CD14-positive monocyte (primary cell): ENCODE data around the gene ZNF543. TPM values are rescaled to one million over a fixed set of nuclear protein-coding genes. Genes with fewer than 3 reads are reported as not detected.

ENCODE experiments used
- DNase-seq, 3 donors: peaks; one replicate each; pipeline ENCODE4 v3.0.0-alpha.2; 2011 to 2022
- H2AFZ ChIP-seq: 2 replicates; pipeline ENCODE4 v1.6.0; 2012; ENCODE audit warnings: mild to moderate bottlenecking, low read depth, low read length, inconsistent platforms; ENCODE audit not compliant: insufficient read depth, poor library complexity, severe bottlenecking
- H3K27ac ChIP-seq, 2 donors: 1 replicate in 1 of 2; 2 replicates in 1 of 2; pipeline ENCODE4 v1.5.1; 2012 to 2013; ENCODE audit warnings: low read length in 2 of 2, control low read depth in 1 of 2, inconsistent platforms in 1 of 2, low read depth in 1 of 2, mild to moderate bottlenecking in 1 of 2
- H3K27me3 ChIP-seq, 2 donors: one replicate each; pipeline versions ENCODE4 v1.6.0 to v1.6.1; 2011 to 2013; ENCODE audit warnings: low read length in 2 of 2; ENCODE audit not compliant: control insufficient read depth in 2 of 2, insufficient read depth in 2 of 2
- H3K36me3 ChIP-seq, 2 donors: replicated peaks in 1 of 2; 1 replicate in 1 of 2; 2 replicates in 1 of 2; pipeline versions ENCODE4 v1.5.1 to v1.6.1; 2012 to 2013; ENCODE audit warnings: low read length in 2 of 2, control low read depth in 1 of 2, inconsistent platforms in 1 of 2, mild to moderate bottlenecking in 1 of 2; ENCODE audit not compliant: insufficient read depth in 2 of 2, control insufficient read depth in 1 of 2
- H3K4me1 ChIP-seq, 2 donors: 1 replicate in 1 of 2; 2 replicates in 1 of 2; pipeline versions ENCODE4 v1.5.1 to v1.6.1; 2012 to 2013; ENCODE audit warnings: low read length in 2 of 2, control low read depth in 1 of 2, inconsistent platforms in 1 of 2, mild to moderate bottlenecking in 1 of 2, moderate library complexity in 1 of 2; ENCODE audit not compliant: insufficient read depth in 2 of 2, control insufficient read depth in 1 of 2
- H3K4me2 ChIP-seq: replicated peaks from 2 replicates; pipeline ENCODE3; 2012; ENCODE audit warnings: low read length, moderate library complexity, mild to moderate bottlenecking; ENCODE audit not compliant: poor library complexity, severe bottlenecking; ENCODE audit errors: extremely low read depth
- H3K4me3 ChIP-seq, 3 experiments: fragments of 200-600 bp in 1 of 3; sonication (generic) in 1 of 3; replicated peaks in 1 of 3; 1 replicate in 2 of 3; 2 replicates in 1 of 3; pipeline ENCODE4 v1.5.1; 2011 to 2013; ENCODE audit warnings: low read length in 3 of 3, mild to moderate bottlenecking in 3 of 3, control low read depth in 2 of 3, low read depth in 2 of 3, inconsistent platforms in 1 of 3, moderate library complexity in 1 of 3
- H3K79me2 ChIP-seq: 2 replicates; pipeline ENCODE4 v1.6.0; 2012; ENCODE audit warnings: mild to moderate bottlenecking, control low read depth, inconsistent platforms, low read length, moderate library complexity; ENCODE audit not compliant: insufficient read depth
- H3K9ac ChIP-seq: 2 replicates; pipeline ENCODE4 v1.6.0; 2017; ENCODE audit warnings: low read length, mild to moderate bottlenecking; ENCODE audit not compliant: insufficient read depth, poor library complexity, severe bottlenecking
- H3K9me3 ChIP-seq, 2 donors: replicated peaks in 1 of 2; 1 replicate in 1 of 2; 2 replicates in 1 of 2; pipeline versions ENCODE4 v1.5.1 to v1.6.1; 2012 to 2013; ENCODE audit warnings: low read length in 2 of 2, control low read depth in 1 of 2; ENCODE audit not compliant: control insufficient read depth in 1 of 2, insufficient read depth in 1 of 2
- H4K20me1 ChIP-seq: 2 replicates; pipeline ENCODE4 v1.6.0; 2012; ENCODE audit warnings: mild to moderate bottlenecking, low read length, control low read depth, moderate library complexity; ENCODE audit not compliant: insufficient read depth
- H3K27ac Mint-ChIP-seq, 7 donors: one replicate each; pipeline ENCODE4 v1.8.0; 2020; ENCODE audit warnings: mild to moderate bottlenecking in 7 of 7, mixed read lengths in 7 of 7, moderate library complexity in 6 of 7, inconsistent platforms in 2 of 7
- H3K27me3 Mint-ChIP-seq, 3 donors: one replicate each; pipeline ENCODE4 v1.8.0; 2021 to 2022; ENCODE audit warnings: low read depth in 3 of 3, mild to moderate bottlenecking in 3 of 3, mixed read lengths in 3 of 3, moderate library complexity in 3 of 3, inconsistent platforms in 1 of 3
- H3K36me3 Mint-ChIP-seq, 2 donors: one replicate each; pipeline ENCODE4 v1.8.0; 2020; ENCODE audit warnings: mixed read lengths in 2 of 2, inconsistent platforms in 1 of 2, mild to moderate bottlenecking in 1 of 2
- H3K4me1 Mint-ChIP-seq: one replicate; pipeline ENCODE4 v1.8.0; 2020; ENCODE audit warnings: mild to moderate bottlenecking, mixed read lengths
- H3K4me3 Mint-ChIP-seq, 2 donors: one replicate each; pipeline ENCODE4 v1.8.0; 2020; ENCODE audit warnings: mild to moderate bottlenecking in 2 of 2, mixed read lengths in 2 of 2, moderate library complexity in 1 of 2
- H3K9me3 Mint-ChIP-seq, 7 donors: one replicate each; pipeline ENCODE4 v1.8.0; 2020 to 2022; ENCODE audit warnings: mixed read lengths in 7 of 7, mild to moderate bottlenecking in 6 of 7, moderate library complexity in 6 of 7, inconsistent platforms in 2 of 7
- WGBS: methylation state at CpG from one replicate; pipeline ENCODE4 v1.1.5; 2013; ENCODE audit warnings: missing lambda C conversion rate; ENCODE audit not compliant: insufficient coverage; 5-methylcytosine and 5-hydroxymethylcytosine counted together
- intact Hi-C, 2 donors: fragments of 100-400 bp; cut with micrococcal nuclease; formaldehyde crosslinking; loops; one replicate each; pipeline versions ENCODE4 v1.15.0 to v1.15.1; 2023
- polyA minus RNA-seq: library from RNA; depleted of rRNA, polyadenylated mRNA; stranded (reverse); fragments of >200 nt; gene quantifications from 2 replicates; pipeline ENCODE4 v1.2.3, GENCODE V29; 2012
- polyA plus RNA-seq, 3 donors: library from polyadenylated mRNA; depleted of rRNA in 1 of 3; unstranded in 2 of 3; stranded (reverse) in 1 of 3; fragments of 300-500 nt in 2 of 3; fragments of >200 nt in 1 of 3; fragmentation: Illumina TruSeq in 2 of 3; gene quantifications; 1 replicate in 2 of 3; 2 replicates in 1 of 3; pipeline ENCODE4 v1.2.3, GENCODE V29; 2012 to 2021
- total RNA-seq, 12 experiments: library from RNA in 1 of 12; stranded (reverse) in 1 of 12; fragments of 120-200 nt in 1 of 12; gene quantifications; one replicate each; pipeline ENCODE4 v1.2.4 and lab custom pipeline; 2013 to 2026; ENCODE audit warnings: mixed read lengths in 6 of 12, inconsistent platforms in 1 of 12
- TF ChIP-seq, protein P1 (sequence below): fragments of 200-600 bp; IDR thresholded peaks from one replicate; pipeline ENCODE4 v1.8.0; 2022; ENCODE audit warnings: antibody characterized with exemption, mild to moderate bottlenecking

Gene ZNF543
- 5.6 TPM for total RNA-seq (2013)
- 1 to 10 TPM in 1 of 3 donors, under 1 TPM in 2; 0.85 to 1.1 (median 0.99) TPM for polyA plus RNA-seq
- 3.2 and 4.7 TPM in 2 replicates for polyA minus RNA-seq
- 1.8 to 8.9 (median 5.2) reads per million in 11 experiments for total RNA-seq (lab: John Stamatoyannopoulos, UW)

DNA sequence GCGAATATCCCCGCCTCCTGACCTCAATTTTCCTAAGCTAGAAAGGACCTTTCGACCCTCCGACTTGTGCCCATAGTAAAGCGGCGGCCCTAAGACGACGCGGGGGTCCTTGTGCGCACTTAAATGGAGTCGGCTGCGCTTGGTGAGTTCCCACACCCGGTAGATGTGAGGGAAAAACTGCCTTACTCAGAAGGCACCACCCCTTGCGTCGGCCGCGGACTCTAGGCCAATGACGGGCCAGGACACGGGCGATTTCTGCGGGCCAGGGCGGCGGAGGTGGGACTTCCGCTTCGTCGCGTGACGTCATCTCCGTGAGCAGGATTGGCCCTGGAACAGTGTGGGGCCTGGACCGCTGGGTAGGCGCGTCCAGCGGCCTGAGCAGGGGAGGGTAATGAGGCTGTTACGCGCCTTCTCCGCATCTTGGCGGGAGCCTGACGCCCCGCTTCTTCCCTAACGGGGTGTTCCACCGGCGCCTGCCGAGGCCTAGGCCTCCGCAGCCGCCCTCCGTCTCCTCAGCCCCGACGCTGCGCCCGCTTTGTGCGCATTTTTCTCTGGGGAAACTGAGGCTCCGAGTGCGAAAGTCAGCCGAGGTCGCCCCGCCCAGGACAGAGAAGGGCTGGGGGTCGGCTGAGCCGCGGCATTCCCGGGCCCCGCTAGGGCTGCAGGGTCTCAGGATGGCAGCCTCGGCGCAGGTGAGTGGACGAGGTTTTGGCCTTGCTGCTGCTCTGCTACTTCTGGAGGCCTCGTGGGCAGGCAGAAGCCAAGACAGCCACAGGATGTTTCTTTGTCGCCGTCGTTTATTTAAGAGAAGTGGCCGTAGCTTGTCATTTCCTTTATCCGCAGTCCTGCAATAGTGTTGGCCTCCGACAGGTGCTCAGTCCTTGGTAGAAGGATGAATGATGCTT is at the start of gene ZNF543:
Gene ZNF543 (plus strand): TSS at position 293 of the 905 bp plus-strand sequence. CDS start 382 bp downstream, at position 675.
- peaks cover 21 to 25% of the 10 kb centered on the region in 2 donors for H3K36me3 Mint-ChIP-seq
- Histone ChIP-seq H3K4me3 (peak within 1 kb of the TSS; percentile 69 to 83 (median 72)), H3K4me2 (peak within 1 kb of the TSS; percentile 75), H3K9ac (peak within 1 kb of the TSS; percentile 91), H3K4me1 (peaks cover 15 to 16% of the 10 kb centered on the region in 2 donors), H2AFZ (peak within 1 kb of the TSS; percentile 92), H3K27ac (peak within 1 kb of the TSS; percentile 88 to 92), H3K36me3 (peaks cover 21 to 25% of the 10 kb centered on the region in 2 donors), H3K79me2 (peaks cover 22% of the 10 kb centered on the region), H3K27me3 (peaks cover 22 to 35% of the 10 kb centered on the region in 2 donors), H3K9me3 (peaks cover 10 to 19% of the 10 kb centered on the region in 2 donors), H4K20me1 (no peaks in the 10 kb centered on the region)
- intact Hi-C loops: no loop called here
- peaks cover 24% of the 10 kb centered on the region for H3K4me1 Mint-ChIP-seq
- DNase-seq: peak; percentile 89 to 95 (median 95)
- WGBS: under 1% methylated on average over 61 of the region's 71 CpGs
- peaks cover 16 to 56% (median 37%) of the 10 kb centered on the region in 7 donors for H3K9me3 Mint-ChIP-seq
- peaks cover 27 to 34% (median 29%) of the 10 kb centered on the region in 3 donors for H3K27me3 Mint-ChIP-seq
- H3K27ac Mint-ChIP-seq: peak within 1 kb of the TSS; percentile 92 to 99 (median 94)
- H3K4me3 Mint-ChIP-seq: peak within 1 kb of the TSS; percentile 88 to 97
- TF ChIP-seq, protein P1, sequence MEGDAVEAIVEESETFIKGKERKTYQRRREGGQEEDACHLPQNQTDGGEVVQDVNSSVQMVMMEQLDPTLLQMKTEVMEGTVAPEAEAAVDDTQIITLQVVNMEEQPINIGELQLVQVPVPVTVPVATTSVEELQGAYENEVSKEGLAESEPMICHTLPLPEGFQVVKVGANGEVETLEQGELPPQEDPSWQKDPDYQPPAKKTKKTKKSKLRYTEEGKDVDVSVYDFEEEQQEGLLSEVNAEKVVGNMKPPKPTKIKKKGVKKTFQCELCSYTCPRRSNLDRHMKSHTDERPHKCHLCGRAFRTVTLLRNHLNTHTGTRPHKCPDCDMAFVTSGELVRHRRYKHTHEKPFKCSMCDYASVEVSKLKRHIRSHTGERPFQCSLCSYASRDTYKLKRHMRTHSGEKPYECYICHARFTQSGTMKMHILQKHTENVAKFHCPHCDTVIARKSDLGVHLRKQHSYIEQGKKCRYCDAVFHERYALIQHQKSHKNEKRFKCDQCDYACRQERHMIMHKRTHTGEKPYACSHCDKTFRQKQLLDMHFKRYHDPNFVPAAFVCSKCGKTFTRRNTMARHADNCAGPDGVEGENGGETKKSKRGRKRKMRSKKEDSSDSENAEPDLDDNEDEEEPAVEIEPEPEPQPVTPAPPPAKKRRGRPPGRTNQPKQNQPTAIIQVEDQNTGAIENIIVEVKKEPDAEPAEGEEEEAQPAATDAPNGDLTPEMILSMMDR: no peak

- H3K27me3 Mint-ChIP-seq: peaks cover 0 to 1% (median 1%) of the 10 kb centered on the region in 3 donors
- Histone ChIP-seq H3K9ac (no peak overlapping the region), H3K9me3 (no peaks in the 10 kb centered on the region), H3K4me2 (no peak overlapping the region), H3K36me3 (no peaks in the 10 kb centered on the region), H3K27ac (no peak overlapping the region), H3K4me1 (no peaks in the 10 kb centered on the region), H3K79me2 (no peaks in the 10 kb centered on the region), H3K27me3 (no peaks in the 10 kb centered on the region), H3K4me3 (no peak overlapping the region), H4K20me1 (no peaks in the 10 kb centered on the region), H2AFZ (no peak overlapping the region)
- TF ChIP-seq, protein P1: no peak
- DNase-seq: no peak
- H3K27ac Mint-ChIP-seq: no peak overlapping the region
- WGBS: 97% methylated on average over 6 of the region's 8 CpGs
- H3K9me3 Mint-ChIP-seq: peaks cover 0 to 8% (median 1%) of the 10 kb centered on the region in 7 donors
- H3K36me3 Mint-ChIP-seq: peaks cover 11 to 13% of the 10 kb centered on the region in 2 donors
- intact Hi-C loops: loop anchor here in 1 of 2 donors (10.0 kb wide), 1 partner anchor 364 kb away; the partner anchor contains the start of gene ZNF211
- H3K4me1 Mint-ChIP-seq: no peaks in the 10 kb centered on the region
- H3K4me3 Mint-ChIP-seq: no peak overlapping the region
These were observed 49.0 kb upstream of the ZNF543 start for GRCh38 chr19:57271280-57271679.
